Mucosa of rectum (tissue), 2 donors: Measurements from ENCODE around the gene STK16.

Experiments used
- H3K27ac ChIP-seq, 2 donors: one replicate each; pipeline ENCODE4 v1.7.0; 2013; ENCODE audit warnings: inconsistent platforms in 2 of 2, low read depth in 2 of 2, low read length in 2 of 2
- H3K27me3 ChIP-seq, 2 donors: one replicate each; pipeline ENCODE4 v1.7.0; 2013; ENCODE audit warnings: low read length in 2 of 2; ENCODE audit not compliant: control insufficient read depth in 2 of 2, insufficient read depth in 2 of 2
- H3K36me3 ChIP-seq, 2 donors: one replicate each; pipeline ENCODE4 v1.7.0; 2013; ENCODE audit warnings: low read length in 2 of 2; ENCODE audit not compliant: control insufficient read depth in 2 of 2, insufficient read depth in 2 of 2
- H3K4me1 ChIP-seq, 2 donors: one replicate each; pipeline ENCODE4 v1.7.0; 2013; ENCODE audit warnings: low read length in 2 of 2, mild to moderate bottlenecking in 1 of 2; ENCODE audit not compliant: control insufficient read depth in 2 of 2, insufficient read depth in 2 of 2
- H3K4me3 ChIP-seq, 2 donors: one replicate each; pipeline ENCODE4 v1.7.0; 2013; ENCODE audit warnings: low read length in 2 of 2
- H3K9ac ChIP-seq, 2 donors: one replicate each; pipeline ENCODE4 v1.7.0; 2013; ENCODE audit warnings: low read length in 2 of 2, low read depth in 1 of 2, mild to moderate bottlenecking in 1 of 2
- H3K9me3 ChIP-seq, 2 donors: one replicate each; pipeline ENCODE4 v1.7.0; 2013; ENCODE audit warnings: low read length in 2 of 2; ENCODE audit not compliant: control insufficient read depth in 2 of 2
- donor health status: healthy.
- donor health status: Normal muscosa, but diverticular disease.

Gene STK16

DNA sequence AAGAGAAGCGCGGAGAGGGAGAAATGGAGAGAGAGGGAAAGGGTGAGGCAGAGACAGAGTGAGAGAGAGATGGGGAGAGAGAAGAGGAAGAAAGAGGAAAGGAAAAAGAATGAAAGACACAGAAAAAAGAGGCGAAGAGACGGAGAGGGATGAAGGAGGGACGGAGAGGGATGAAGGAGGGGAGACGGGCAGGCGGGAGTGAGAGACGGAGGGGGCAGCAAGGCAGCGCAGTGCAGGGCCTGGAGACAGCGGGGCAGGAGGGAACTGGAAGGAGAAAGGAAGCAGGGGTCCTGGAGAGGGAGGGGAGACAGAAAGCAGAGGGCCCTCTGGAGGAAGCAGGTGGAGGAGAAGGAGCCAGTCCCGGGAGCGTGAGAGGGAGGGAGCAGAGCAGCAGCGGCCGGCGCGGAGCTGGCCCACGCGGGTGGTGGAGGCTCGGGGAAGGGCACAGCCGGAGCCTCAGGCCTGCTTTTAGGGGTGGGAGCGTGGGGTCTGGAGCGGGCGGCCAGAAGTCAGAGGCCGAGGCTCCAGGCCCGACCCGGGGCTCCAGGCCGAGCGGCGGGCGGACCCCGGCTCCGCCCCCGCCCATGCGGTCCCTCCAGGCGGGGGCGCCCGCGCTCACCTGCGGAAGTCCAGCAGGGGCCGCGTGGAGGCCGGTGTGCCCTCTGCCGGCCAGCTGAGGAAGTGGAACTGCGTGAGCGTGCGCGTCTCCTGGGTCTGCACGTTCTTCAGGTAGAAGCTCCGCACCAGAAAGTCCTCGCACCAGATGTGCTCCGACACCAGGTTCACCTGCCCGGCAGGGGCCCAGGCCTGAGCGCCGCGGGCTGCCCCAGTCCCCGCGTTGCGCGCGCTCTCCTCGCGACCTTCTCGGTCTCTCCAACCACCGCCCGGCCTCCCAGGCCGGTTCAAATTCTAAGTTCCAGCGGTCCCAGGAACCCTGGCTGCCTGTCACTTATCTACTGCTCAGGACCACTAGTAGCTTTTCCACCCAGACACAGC is 49.4 kb downstream of the STK16 start:
- peaks cover 0 to 9% of the 10 kb centered on the region in 2 donors for H3K4me1 ChIP-seq
- no peaks in the 10 kb centered on the region for H3K36me3 ChIP-seq
- peak overlapping the region; percentile 65 to 82 for H3K9ac ChIP-seq
- peak overlapping the region; percentile 70 to 73 for H3K4me3 ChIP-seq
- H3K27me3 ChIP-seq, result peaks cover 0 to 4% of the 10 kb centered on the region in 2 donors
- peak overlapping the region; percentile 6 to 38 for H3K27ac ChIP-seq
- no peaks in the 10 kb centered on the region for H3K9me3 ChIP-seq

DNA sequence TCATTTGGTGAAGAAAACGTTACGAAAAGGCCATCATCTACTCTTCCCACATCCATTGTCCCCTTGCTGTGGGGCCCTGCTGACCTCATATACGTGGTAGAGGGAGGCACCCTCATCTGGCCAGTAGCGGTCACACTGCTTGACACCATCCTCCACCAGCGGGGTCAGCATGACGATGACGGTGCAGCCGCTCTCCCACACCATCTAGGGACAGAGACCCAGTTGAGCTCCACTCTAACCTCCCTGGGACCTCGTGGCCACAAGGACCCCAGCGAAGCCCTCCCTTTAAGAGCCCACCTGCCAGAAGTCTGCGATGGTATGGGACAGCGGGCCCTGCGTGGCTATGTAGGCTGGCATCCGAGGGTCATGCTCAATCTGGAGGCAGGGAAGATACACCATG is 50.9 kb downstream of the STK16 start:
- peaks cover 7 to 12% of the 10 kb centered on the region in 2 donors for H3K27me3 ChIP-seq
- H3K4me3 ChIP-seq, result no peak overlapping the region
- H3K9ac ChIP-seq, result no peak overlapping the region
- no peaks in the 10 kb centered on the region for H3K36me3 ChIP-seq
- H3K4me1 ChIP-seq, result peaks cover 0 to 9% of the 10 kb centered on the region in 2 donors
- no peak overlapping the region for H3K27ac ChIP-seq
- H3K9me3 ChIP-seq, result no peaks in the 10 kb centered on the region

DNA sequence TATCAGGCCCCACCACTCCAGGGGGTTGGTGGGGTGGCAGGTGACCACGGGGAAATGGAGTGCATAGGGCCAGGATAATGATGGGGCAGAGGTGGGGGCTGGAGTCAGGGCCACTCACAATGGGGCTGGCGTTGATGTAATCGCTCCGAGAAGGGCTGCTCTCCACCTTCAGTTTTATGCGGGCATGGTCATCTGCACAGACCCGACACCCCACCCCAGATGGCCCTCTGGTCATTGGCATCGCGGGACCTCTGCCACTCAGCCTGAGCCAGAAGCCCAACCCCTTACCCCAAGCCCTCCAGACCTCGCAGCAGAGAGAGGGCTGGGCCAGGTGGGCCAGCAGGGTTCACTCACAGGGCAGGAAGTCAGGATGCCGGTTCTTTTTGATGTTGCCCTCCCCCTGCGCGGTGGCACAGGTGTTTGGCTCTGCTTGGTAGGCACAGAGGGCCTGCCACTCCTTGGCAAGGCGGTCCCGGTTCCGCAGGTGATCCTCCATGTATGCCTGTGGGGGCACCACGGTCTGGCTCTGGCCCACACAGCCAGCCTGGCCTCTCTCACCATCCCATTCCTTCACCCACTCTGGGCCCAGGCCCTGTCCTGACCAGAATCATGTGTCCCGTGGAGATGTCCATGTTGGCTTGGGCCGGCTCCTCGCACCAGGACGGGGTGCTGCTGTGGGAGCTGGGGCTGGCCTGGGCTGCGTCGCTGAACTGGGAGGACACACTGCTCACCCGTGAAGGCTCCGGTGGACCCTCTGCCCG is 51.5 kb downstream of the STK16 start:
- no peaks in the 10 kb centered on the region for H3K9me3 ChIP-seq
- H3K4me3 ChIP-seq, result no peak overlapping the region
- no peaks in the 10 kb centered on the region for H3K36me3 ChIP-seq
- peaks cover 13 to 18% of the 10 kb centered on the region in 2 donors for H3K27me3 ChIP-seq
- H3K4me1 ChIP-seq, result peaks cover 0 to 9% of the 10 kb centered on the region in 2 donors
- H3K27ac ChIP-seq, result no peak overlapping the region
- H3K9ac ChIP-seq, result no peak overlapping the region

DNA sequence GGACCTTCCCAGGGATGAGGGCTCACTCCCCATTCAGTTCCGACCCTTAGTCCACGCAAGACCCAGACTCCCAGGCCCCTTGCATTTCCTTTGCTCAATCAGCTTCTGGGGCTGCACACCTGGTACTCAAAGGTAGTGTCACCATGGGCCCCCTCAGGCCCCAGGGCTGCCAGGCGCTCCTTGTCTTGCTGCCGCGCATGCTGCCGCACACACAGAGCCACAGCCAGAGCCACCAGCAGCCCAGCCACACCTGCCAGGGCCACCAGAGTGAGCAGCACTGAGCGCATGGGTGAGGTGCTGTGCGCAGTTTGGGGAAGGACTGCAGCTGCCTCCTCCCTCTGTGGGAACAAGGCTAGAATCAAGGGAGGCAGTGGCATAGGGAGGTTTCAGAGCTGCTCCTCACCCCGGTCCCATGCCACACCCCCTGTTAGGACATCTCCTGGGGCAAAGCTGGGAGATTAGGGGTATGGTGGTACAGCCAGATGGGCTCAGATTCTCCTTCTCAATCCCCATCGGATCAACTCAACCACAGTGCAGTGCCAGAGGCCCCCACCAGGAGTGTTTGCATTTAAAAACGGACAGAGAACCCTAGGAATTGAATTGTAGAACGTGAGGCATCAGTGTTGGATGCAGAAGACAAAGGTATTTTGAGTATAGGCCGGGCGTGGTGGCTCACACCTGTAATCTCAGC is 52.6 kb downstream of the STK16 start:
- peaks cover 22 to 25% of the 10 kb centered on the region in 2 donors for H3K27me3 ChIP-seq
- no peaks in the 10 kb centered on the region for H3K9me3 ChIP-seq
- H3K4me1 ChIP-seq, result peaks cover 0 to 9% of the 10 kb centered on the region in 2 donors
- no peak overlapping the region for H3K27ac ChIP-seq
- H3K36me3 ChIP-seq, result no peaks in the 10 kb centered on the region
- H3K4me3 ChIP-seq, result no peak overlapping the region
- H3K9ac ChIP-seq, result no peak overlapping the region

DNA sequence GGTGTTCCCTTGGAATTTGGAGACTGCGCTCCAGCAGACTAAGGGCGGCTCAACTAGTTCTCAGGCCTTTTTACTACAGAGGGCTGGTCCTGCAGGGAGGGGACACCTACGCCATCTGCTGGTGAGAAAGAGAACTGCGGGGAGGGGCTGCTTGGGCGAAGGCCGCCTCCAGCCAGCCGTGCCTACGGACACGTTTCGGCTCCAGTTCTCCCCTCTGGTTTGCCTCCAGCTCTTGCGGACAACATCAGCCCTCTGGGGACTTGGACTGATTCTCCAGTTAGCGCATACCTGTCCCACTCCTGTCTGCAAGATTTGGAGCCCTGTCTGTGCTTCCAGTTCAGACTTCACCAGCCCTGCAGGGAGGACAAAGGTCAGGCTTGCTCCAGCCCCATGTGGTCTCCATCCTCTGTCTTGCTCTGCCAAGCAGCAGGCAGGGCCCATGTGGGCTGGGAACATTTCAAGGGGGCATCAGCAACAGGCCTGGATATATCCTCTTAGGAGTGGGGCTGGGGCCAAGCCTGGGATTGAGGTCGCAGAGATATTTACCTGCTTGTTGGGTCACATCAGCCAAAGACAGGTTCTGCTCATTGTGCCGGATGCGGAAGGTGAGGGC is 53.6 kb downstream of the STK16 start:
- H3K4me3 ChIP-seq, result peak overlapping the region; percentile 19 to 42
- H3K27ac ChIP-seq, result no peak overlapping the region

DNA sequence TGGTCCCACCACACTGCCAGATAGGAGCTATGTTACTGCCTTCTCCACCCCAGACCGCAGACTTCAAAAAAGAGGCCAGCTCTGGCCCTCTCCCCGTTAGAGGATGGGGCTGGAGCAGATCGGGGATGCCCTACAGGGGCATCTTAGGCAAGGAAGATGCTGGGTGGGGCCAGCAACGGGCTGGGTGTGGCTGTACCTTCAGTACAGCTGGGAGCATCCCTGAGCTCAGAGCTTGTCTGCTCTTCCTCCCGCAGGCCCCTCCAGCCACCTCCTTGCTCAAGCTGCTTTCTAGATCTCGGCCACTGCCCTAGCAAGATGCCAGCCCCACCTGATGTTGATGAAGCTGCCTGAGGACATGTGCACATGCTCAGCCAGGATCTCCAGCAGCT is 54.1 kb downstream of the STK16 start:
- no peak overlapping the region for H3K27ac ChIP-seq
- no peak overlapping the region for H3K4me3 ChIP-seq
- H3K9me3 ChIP-seq, result no peaks in the 10 kb centered on the region
- peaks cover 0 to 6% of the 10 kb centered on the region in 2 donors for H3K4me1 ChIP-seq
- H3K27me3 ChIP-seq, result peaks cover 28 to 32% of the 10 kb centered on the region in 2 donors
- H3K36me3 ChIP-seq, result no peaks in the 10 kb centered on the region
- no peak overlapping the region for H3K9ac ChIP-seq

More for the DNA sequence above, 53.6 kb downstream of the STK16 start:
- H3K9me3 ChIP-seq, result no peaks in the 10 kb centered on the region
- H3K27me3 ChIP-seq, result peaks cover 28 to 31% of the 10 kb centered on the region in 2 donors
- no peaks in the 10 kb centered on the region for H3K36me3 ChIP-seq
- peaks cover 0 to 9% of the 10 kb centered on the region in 2 donors for H3K4me1 ChIP-seq
- H3K9ac ChIP-seq, result no peak overlapping the region
